CD4-positive, alpha-beta T cell treated with Interleukin-15 for 1 hour (primary cell): ENCODE measurements around the gene OR13J1.

Source experiments
- DNase-seq: peaks from one replicate; pipeline ENCODE4 v3.0.0-alpha.2; 2020

The OR13J1 gene

GRCh38 chr9:35829084-35829763 is 41.0 kb downstream of the OR13J1 start, which contains the start of gene TMEM8B:
Gene TMEM8B (plus strand): TSS chr9:35829228. CDS start chr9:35829448, 220 bp downstream.
- peak; percentile 93 for DNase-seq

GRCh38 chr9:35828716-35829083 is 41.5 kb downstream of the OR13J1 start, which contains the start of gene FAM221B:
Gene FAM221B (minus strand): TSS chr9:35828732. CDS start chr9:35826161, 2,571 bp downstream.
- no peak for DNase-seq

GRCh38 chr9:35827486-35827885 is 42.7 kb downstream of the OR13J1 start:
- no peak for DNase-seq

GRCh38 chr9:35826071-35826701 is 44.0 kb downstream of the OR13J1 start:
- no peak for DNase-seq

- no peak for DNase-seq
Measured at GRCh38 chr9:35822926-35823325, 47.3 kb downstream of the OR13J1 start.

GRCh38 chr9:35820076-35820475 is 50.1 kb downstream of the OR13J1 start:
- DNase-seq, result no peak
